Bronchial epithelial cell (primary cell): ENCODE data around the gene MMS19. TPM values are rescaled to one million over a fixed set of nuclear protein-coding genes. Genes with fewer than 3 reads are reported as not detected.
A peak's percentile ranks its signal among the peaks of the same experiment; 100 is the strongest.

Experiments
- DNase-seq: peaks from one replicate; pipeline ENCODE4 v3.0.0-alpha.2; 2010; ENCODE audit warnings: low read depth
- FAIRE-seq: peaks from 2 replicates; lab custom pipeline; 2011; peaks lifted over from hg19 to GRCh38; lab: Jason Lieb, UNC
- H3K27me3 ChIP-seq: 2 replicates; pipeline ENCODE4 v1.5.1; 2011; ENCODE audit warnings: low read length; ENCODE audit not compliant: control insufficient read depth, insufficient read depth
- H3K36me3 ChIP-seq: 2 replicates; pipeline ENCODE4 v1.5.1; 2011; ENCODE audit warnings: low read length; ENCODE audit not compliant: control insufficient read depth, insufficient read depth
- H3K4me3 ChIP-seq: 2 replicates; pipeline ENCODE4 v1.5.1; 2011; ENCODE audit warnings: mild to moderate bottlenecking, low read depth, low read length, control low read depth
- CTCF ChIP-seq: IDR thresholded peaks from 2 replicates; pipeline ENCODE4 v1.5.1; 2011; ENCODE audit warnings: mild to moderate bottlenecking, moderate library complexity, low read length, control low read depth, inconsistent platforms; ENCODE audit not compliant: insufficient read depth, severe bottlenecking
- total RNA-seq: library from RNA; depleted of rRNA; stranded (reverse); fragments of >200 nt; gene quantifications from 2 replicates; pipeline ENCODE4 v1.2.1, GENCODE V29; 2014

The MMS19 gene
- total RNA-seq, 1 donor from 2014 or later, result 38.2 TPM

GRCh38 chr10:97497572-97498075, 598 bp downstream of the MMS19 start:
- no peak for TF ChIP-seq CTCF
- peak; percentile 61 for DNase-seq
- Histone ChIP-seq H3K4me3 (peak overlapping the region; percentile 96), H3K27me3 (no peaks in the 10 kb centered on the region), H3K36me3 (peaks cover 3% of the 10 kb centered on the region)
- no peak for FAIRE-seq

GRCh38 chr10:97494863-97495506, 3.2 kb downstream of the MMS19 start:
- Histone ChIP-seq H3K27me3 (no peaks in the 10 kb centered on the region), H3K4me3 (no peak overlapping the region), H3K36me3 (peaks cover 3% of the 10 kb centered on the region)
- FAIRE-seq (peak; percentile 7), DNase-seq (peak; percentile 48)
- TF ChIP-seq CTCF, result no peak

- TF ChIP-seq CTCF, result no peak
- Histone ChIP-seq H3K27me3 (no peaks in the 10 kb centered on the region), H3K36me3 (peaks cover 3% of the 10 kb centered on the region), H3K4me3 (no peak overlapping the region)
- no peak for FAIRE-seq
- no peak for DNase-seq
Observed at GRCh38 chr10:97494151-97494550, 4.1 kb downstream of the MMS19 start.

GRCh38 chr10:97490592-97490991, 7.6 kb downstream of the MMS19 start:
- peak; percentile 52 for FAIRE-seq
- Histone ChIP-seq H3K27me3 (no peaks in the 10 kb centered on the region), H3K36me3 (peaks cover 1% of the 10 kb centered on the region), H3K4me3 (no peak overlapping the region)
- no peak for DNase-seq
- TF ChIP-seq CTCF, result no peak

GRCh38 chr10:97485647-97486281, 12.5 kb downstream of the MMS19 start:
- Histone ChIP-seq H3K36me3 (peaks cover 6% of the 10 kb centered on the region), H3K27me3 (no peaks in the 10 kb centered on the region), H3K4me3 (no peak overlapping the region)
- FAIRE-seq (no peak), DNase-seq (no peak)
- TF ChIP-seq CTCF, result no peak
